Lung (tissue), 12 donors: ENCODE results near the gene CD82. TPM values are rescaled to one million over a fixed set of nuclear protein-coding genes. Genes with fewer than 3 reads are reported as not detected.
A peak's percentile ranks its signal among the peaks of the same experiment; 100 is the strongest.

Source experiments
- ATAC-seq: fragments of 200-7000 bp; cut with Tn5 transposase; one replicate; pipeline ENCODE4 v1.9.1; 2020; ENCODE audit warnings: moderate number of reproducible peaks; ENCODE audit not compliant: insufficient read depth, low FRiP score
- DNase-seq, 3 donors: peaks; one replicate each; pipeline ENCODE4 v3.0.0-alpha.2; 2013 to 2017
- H3K27ac ChIP-seq, 2 donors: one replicate each; pipeline ENCODE4 v1.5.1; 2013; ENCODE audit warnings: mild to moderate bottlenecking in 2 of 2, moderate library complexity in 2 of 2, control low read depth in 1 of 2, inconsistent platforms in 1 of 2, low read depth in 1 of 2, low read length in 1 of 2
- H3K27me3 ChIP-seq, 3 donors: one replicate each; pipeline ENCODE4 v1.5.1; 2013; ENCODE audit warnings: low read length in 2 of 3; ENCODE audit not compliant: control insufficient read depth in 3 of 3, insufficient read depth in 3 of 3
- H3K36me3 ChIP-seq, 4 donors: one replicate each; pipeline ENCODE4 v1.5.1; 2013; ENCODE audit warnings: low read length in 4 of 4, mild to moderate bottlenecking in 1 of 4, moderate library complexity in 1 of 4; ENCODE audit not compliant: control insufficient read depth in 4 of 4, insufficient read depth in 4 of 4
- H3K4me1 ChIP-seq, 5 donors: one replicate each; pipeline ENCODE4 v1.5.1; 2013; ENCODE audit warnings: low read length in 5 of 5, mild to moderate bottlenecking in 2 of 5, moderate library complexity in 1 of 5; ENCODE audit not compliant: control insufficient read depth in 5 of 5, insufficient read depth in 5 of 5
- H3K4me3 ChIP-seq: one replicate; pipeline ENCODE4 v1.5.1; 2013; ENCODE audit warnings: mild to moderate bottlenecking, control low read depth, moderate library complexity
- H3K9ac ChIP-seq, 2 donors: one replicate each; pipeline ENCODE4 v1.5.1; 2013; ENCODE audit warnings: low read length in 2 of 2, control low read depth in 1 of 2; ENCODE audit not compliant: insufficient read depth in 1 of 2
- H3K9me3 ChIP-seq, 4 donors: one replicate each; pipeline ENCODE4 v1.5.1; 2013; ENCODE audit warnings: low read length in 3 of 4, mild to moderate bottlenecking in 1 of 4, moderate library complexity in 1 of 4; ENCODE audit not compliant: control insufficient read depth in 4 of 4, insufficient read depth in 3 of 4
- CTCF ChIP-seq: IDR thresholded peaks from 2 replicates; pipeline ENCODE4 v1.5.1; 2012; ENCODE audit warnings: mild to moderate bottlenecking; ENCODE audit errors: control extremely low read depth, extremely low read depth
- WGBS, 2 donors: extraction: QIAGEN DNeasy Blood & Tissue Kit; methylation state at CpG; one replicate each; pipeline ENCODE4 v1.1.7; 2013; 5-methylcytosine and 5-hydroxymethylcytosine counted together
- polyA plus RNA-seq, 2 donors: library from polyadenylated mRNA; stranded (reverse); fragments of 200-250 nt; gene quantifications; one replicate each; pipeline ENCODE4 v1.2.1, GENCODE V29; 2013
- total RNA-seq, 2 donors: library from RNA; depleted of rRNA in 1 of 2; stranded (reverse); fragments of >200 nt in 1 of 2; gene quantifications; one replicate each; pipeline ENCODE4 v1.2.1, GENCODE V29; 2014 to 2021
- donor health status: control.
- donor health status: control.
- donor health status: Bipolar disorder and iron deficiency.
- donor health status: healthy.
- donor health status: DM: yes; HTN: yes; CAD: no.

CD82 gene
- total and polyA plus RNA-seq, 4 donors = 63.3 to 237 (median 190) TPM

- DNase-seq (peak in 1 of 3 donors; percentile 41), ATAC-seq (no peak)
- H3K9ac ChIP-seq = no peak overlapping the region
- TF ChIP-seq CTCF = no peak
- no peak overlapping the region for H3K27ac ChIP-seq
- 57 to 69% methylated on average over 8 of the region's 8 CpGs for WGBS, 2 donors
- H3K4me3 ChIP-seq = no peak overlapping the region
- peaks cover 0 to 5% (median 0%) of the 10 kb centered on the region in 4 donors for H3K9me3 ChIP-seq
- H3K4me1 ChIP-seq = peaks cover 0 to 16% (median 3%) of the 10 kb centered on the region in 5 donors
- H3K36me3 ChIP-seq = peaks cover 0 to 18% (median 3%) of the 10 kb centered on the region in 4 donors
- no peaks in the 10 kb centered on the region for H3K27me3 ChIP-seq
Measured at GRCh38 chr11:44621784-44622183, 56.3 kb downstream of the CD82 start.

GRCh38 chr11:44622190-44622650 is 56.8 kb downstream of the CD82 start:
- Histone ChIP-seq H3K27me3 (no peaks in the 10 kb centered on the region), H3K4me1 (peaks cover 0 to 17% (median 3%) of the 10 kb centered on the region in 5 donors), H3K36me3 (peaks cover 0 to 18% (median 3%) of the 10 kb centered on the region in 4 donors), H3K27ac (peak overlapping the region in 1 of 2 donors; percentile 6), H3K4me3 (no peak overlapping the region), H3K9ac (no peak overlapping the region), H3K9me3 (peaks cover 0 to 5% (median 0%) of the 10 kb centered on the region in 4 donors)
- TF ChIP-seq CTCF = no peak
- 82 to 92% methylated on average over 4 of the region's 4 CpGs for WGBS, 2 donors
- ATAC-seq (no peak), DNase-seq (no peak)

- peaks cover 0 to 16% (median 3%) of the 10 kb centered on the region in 4 donors for H3K36me3 ChIP-seq
- DNase-seq = no peak
- no peaks in the 10 kb centered on the region for H3K27me3 ChIP-seq
- WGBS, 2 donors = 82% methylated on average over 11 of the region's 11 CpGs
- no peak for ATAC-seq
- peaks cover 0 to 23% (median 8%) of the 10 kb centered on the region in 5 donors for H3K4me1 ChIP-seq
- no peak overlapping the region for H3K9ac ChIP-seq
- H3K9me3 ChIP-seq = peaks cover 0 to 5% (median 0%) of the 10 kb centered on the region in 4 donors
- H3K27ac ChIP-seq = peak overlapping the region in 1 of 2 donors; percentile 38
- H3K4me3 ChIP-seq = no peak overlapping the region
- no peak for TF ChIP-seq CTCF
Measured at GRCh38 chr11:44622721-44623258, 57.3 kb downstream of the CD82 start.
